Trophoblast cell (in vitro differentiated cells and primary cell): ENCODE measurements around the gene HRK.

ENCODE experiments used
- DNase-seq, 2 donors: peaks; one replicate each; pipeline ENCODE4 v3.0.0-alpha.2; 2016
- H2AFZ ChIP-seq: 2 replicates; pipeline ENCODE4 v1.6.1; 2013; ENCODE audit warnings: low read length, moderate library complexity, mild to moderate bottlenecking; ENCODE audit not compliant: insufficient read depth, poor library complexity
- H2AK5ac ChIP-seq: 2 replicates; pipeline ENCODE4 v1.6.1; 2013; ENCODE audit warnings: mild to moderate bottlenecking, low read length
- H2BK120ac ChIP-seq: 2 replicates; pipeline ENCODE4 v1.6.1; 2013; ENCODE audit warnings: low read length, mild to moderate bottlenecking, moderate library complexity; ENCODE audit not compliant: insufficient read depth, poor library complexity
- H2BK12ac ChIP-seq: 2 replicates; pipeline ENCODE4 v1.6.1; 2013; ENCODE audit warnings: mild to moderate bottlenecking, low read length, moderate library complexity
- H2BK5ac ChIP-seq: 2 replicates; pipeline ENCODE4 v1.6.1; 2013; ENCODE audit warnings: low read length, low read depth, moderate library complexity, mild to moderate bottlenecking; ENCODE audit not compliant: poor library complexity
- H3K14ac ChIP-seq: 2 replicates; pipeline ENCODE4 v1.6.1; 2013; ENCODE audit warnings: mild to moderate bottlenecking, low read length
- H3K18ac ChIP-seq: 2 replicates; pipeline ENCODE4 v1.6.1; 2013; ENCODE audit warnings: mild to moderate bottlenecking, low read length
- H3K23ac ChIP-seq: 2 replicates; pipeline ENCODE4 v1.6.1; 2013; ENCODE audit warnings: low read length
- H3K27ac ChIP-seq: 2 replicates; pipeline ENCODE4 v1.5.1; 2013; ENCODE audit warnings: low read depth, mild to moderate bottlenecking, inconsistent platforms, low read length, moderate library complexity
- H3K27me3 ChIP-seq: 2 replicates; pipeline ENCODE4 v1.6.1; 2013; ENCODE audit warnings: inconsistent platforms, mild to moderate bottlenecking, low read length, moderate library complexity; ENCODE audit not compliant: insufficient read depth
- H3K36me3 ChIP-seq, 2 experiments: 1 replicate in 1 of 2; 2 replicates in 1 of 2; pipeline ENCODE4 v1.6.1; 2013; ENCODE audit warnings: low read length in 2 of 2, mild to moderate bottlenecking in 2 of 2, moderate library complexity in 1 of 2; ENCODE audit not compliant: insufficient read depth in 2 of 2, control insufficient read depth in 1 of 2
- H3K4ac ChIP-seq: 2 replicates; pipeline ENCODE4 v1.6.1; 2013; ENCODE audit warnings: low read depth, mild to moderate bottlenecking, low read length, moderate library complexity
- H3K4me1 ChIP-seq, 2 experiments: 1 replicate in 1 of 2; 2 replicates in 1 of 2; pipeline ENCODE4 v1.6.1; 2013; ENCODE audit warnings: low read length in 2 of 2, mild to moderate bottlenecking in 2 of 2, moderate library complexity in 1 of 2; ENCODE audit not compliant: insufficient read depth in 2 of 2, control insufficient read depth in 1 of 2
- H3K4me2 ChIP-seq: 2 replicates; pipeline ENCODE4 v1.6.1; 2013; ENCODE audit warnings: inconsistent platforms, mild to moderate bottlenecking, low read length, moderate library complexity
- H3K4me3 ChIP-seq: 2 replicates; pipeline ENCODE4 v1.5.1; 2013; ENCODE audit warnings: mild to moderate bottlenecking, low read depth, low read length, inconsistent platforms
- H3K79me1 ChIP-seq: one replicate; pipeline ENCODE4 v1.6.1; 2013; ENCODE audit warnings: low read length
- H3K79me2 ChIP-seq: 2 replicates; pipeline ENCODE4 v1.6.1; 2013; ENCODE audit warnings: low read length, mild to moderate bottlenecking; ENCODE audit not compliant: control insufficient read depth, insufficient read depth, poor library complexity
- H3K9ac ChIP-seq: 2 replicates; pipeline ENCODE4 v1.6.1; 2013; ENCODE audit warnings: mild to moderate bottlenecking, low read length
- H3K9me3 ChIP-seq: 2 replicates; pipeline ENCODE4 v1.6.1; 2013; ENCODE audit warnings: low read depth, mild to moderate bottlenecking, control low read depth, inconsistent platforms, low read length; ENCODE audit not compliant: insufficient read depth
- H4K12ac ChIP-seq: 2 replicates; pipeline ENCODE4 v1.6.1; 2013; ENCODE audit warnings: low read depth, mild to moderate bottlenecking, low read length, moderate library complexity
- H4K8ac ChIP-seq: 2 replicates; pipeline ENCODE4 v1.6.1; 2013; ENCODE audit warnings: low read depth, mild to moderate bottlenecking, low read length, moderate library complexity
- H4K91ac ChIP-seq: one replicate; pipeline ENCODE4 v1.6.1; 2013; ENCODE audit warnings: low read depth, mild to moderate bottlenecking, low read length, moderate library complexity
- WGBS: extraction: QIAGEN DNeasy Blood & Tissue Kit; methylation state at CpG from one replicate; pipeline ENCODE4 v1.1.7; 2013; ENCODE audit warnings: missing lambda C conversion rate; ENCODE audit not compliant: insufficient read length, insufficient coverage; ENCODE audit errors: extremely low coverage; 5-methylcytosine and 5-hydroxymethylcytosine counted together

The HRK gene

GRCh38 chr12:116860263-116860662 is 21.0 kb downstream of the HRK start:
- Histone ChIP-seq H4K8ac (no peak overlapping the region), H3K27ac (no peak overlapping the region), H3K4ac (no peak overlapping the region), H3K4me1 (peaks cover 0 to 2% of the 10 kb centered on the region in 2 experiments), H3K14ac (no peak overlapping the region), H3K36me3 (no peaks in the 10 kb centered on the region), H3K79me2 (no peaks in the 10 kb centered on the region), H3K4me3 (no peak overlapping the region), H3K18ac (no peak overlapping the region), H3K79me1 (no peaks in the 10 kb centered on the region), H3K27me3 (no peaks in the 10 kb centered on the region), H3K9ac (no peak overlapping the region), H3K9me3 (peaks cover 1% of the 10 kb centered on the region), H2AK5ac (no peak overlapping the region), H2BK120ac (no peak overlapping the region), H4K91ac (no peak overlapping the region), H4K12ac (no peak overlapping the region), H2BK12ac (no peak overlapping the region), H3K23ac (no peak overlapping the region), H2BK5ac (no peak overlapping the region), H2AFZ (no peak overlapping the region), H3K4me2 (no peak overlapping the region)
- no peak for DNase-seq
- WGBS = no CpG with 5 or more reads among the region's 3 CpGs

GRCh38 chr12:116859079-116859478 is 22.2 kb downstream of the HRK start:
- no peak overlapping the region for H3K14ac ChIP-seq
- H3K9ac ChIP-seq = no peak overlapping the region
- H3K27ac ChIP-seq = no peak overlapping the region
- no peak overlapping the region for H3K4ac ChIP-seq
- H4K12ac ChIP-seq = no peak overlapping the region
- H3K18ac ChIP-seq = no peak overlapping the region
- no peaks in the 10 kb centered on the region for H3K79me1 ChIP-seq
- no peak overlapping the region for H4K91ac ChIP-seq
- H2AK5ac ChIP-seq = no peak overlapping the region
- no peaks in the 10 kb centered on the region for H3K79me2 ChIP-seq
- no peak overlapping the region for H4K8ac ChIP-seq
- no peak overlapping the region for H2BK12ac ChIP-seq
- H3K4me1 ChIP-seq = no peaks in the 10 kb centered on the region
- H3K4me3 ChIP-seq = no peak overlapping the region
- H2BK120ac ChIP-seq = no peak overlapping the region
- H3K27me3 ChIP-seq = no peaks in the 10 kb centered on the region
- H2BK5ac ChIP-seq = no peak overlapping the region
- no peak overlapping the region for H3K23ac ChIP-seq
- DNase-seq = no peak
- no peaks in the 10 kb centered on the region for H3K36me3 ChIP-seq
- H2AFZ ChIP-seq = no peak overlapping the region
- no peak overlapping the region for H3K4me2 ChIP-seq
- no CpG with 5 or more reads among the region's 5 CpGs for WGBS
- H3K9me3 ChIP-seq = peaks cover 1% of the 10 kb centered on the region

GRCh38 chr12:116856729-116857128 is 24.5 kb downstream of the HRK start:
- no peaks in the 10 kb centered on the region for H3K79me2 ChIP-seq
- H3K27ac ChIP-seq = no peak overlapping the region
- no peak overlapping the region for H3K4me2 ChIP-seq
- no peak overlapping the region for H3K23ac ChIP-seq
- H3K9ac ChIP-seq = no peak overlapping the region
- no peak overlapping the region for H3K18ac ChIP-seq
- no peak overlapping the region for H3K14ac ChIP-seq
- no peak overlapping the region for H4K91ac ChIP-seq
- no peak overlapping the region for H2BK12ac ChIP-seq
- H3K27me3 ChIP-seq = no peaks in the 10 kb centered on the region
- no peak for DNase-seq
- H3K79me1 ChIP-seq = no peaks in the 10 kb centered on the region
- no peaks in the 10 kb centered on the region for H3K36me3 ChIP-seq
- no peaks in the 10 kb centered on the region for H3K4me1 ChIP-seq
- H3K4me3 ChIP-seq = no peak overlapping the region
- no peak overlapping the region for H2BK120ac ChIP-seq
- H4K8ac ChIP-seq = no peak overlapping the region
- WGBS = no CpG with 5 or more reads among the region's 11 CpGs
- H2AK5ac ChIP-seq = no peak overlapping the region
- H3K4ac ChIP-seq = no peak overlapping the region
- no peak overlapping the region for H2BK5ac ChIP-seq
- no peak overlapping the region for H4K12ac ChIP-seq
- no peaks in the 10 kb centered on the region for H3K9me3 ChIP-seq
- no peak overlapping the region for H2AFZ ChIP-seq

GRCh38 chr12:116855744-116856470 is 25.3 kb downstream of the HRK start:
- H3K4me3 ChIP-seq = no peak overlapping the region
- no peak overlapping the region for H2BK120ac ChIP-seq
- no peak overlapping the region for H2BK12ac ChIP-seq
- no peak overlapping the region for H4K91ac ChIP-seq
- H2AK5ac ChIP-seq = no peak overlapping the region
- no peak overlapping the region for H4K8ac ChIP-seq
- H3K79me2 ChIP-seq = no peaks in the 10 kb centered on the region
- no peaks in the 10 kb centered on the region for H3K36me3 ChIP-seq
- no CpG with 5 or more reads among the region's 16 CpGs for WGBS
- no peak overlapping the region for H3K4me2 ChIP-seq
- H3K23ac ChIP-seq = no peak overlapping the region
- H2AFZ ChIP-seq = no peak overlapping the region
- no peak overlapping the region for H3K14ac ChIP-seq
- no peak overlapping the region for H3K4ac ChIP-seq
- no peaks in the 10 kb centered on the region for H3K9me3 ChIP-seq
- no peak overlapping the region for H4K12ac ChIP-seq
- DNase-seq = peak; percentile 15 to 61
- no peaks in the 10 kb centered on the region for H3K27me3 ChIP-seq
- no peaks in the 10 kb centered on the region for H3K4me1 ChIP-seq
- H3K18ac ChIP-seq = no peak overlapping the region
- no peak overlapping the region for H3K27ac ChIP-seq
- H3K9ac ChIP-seq = no peak overlapping the region
- no peak overlapping the region for H2BK5ac ChIP-seq
- H3K79me1 ChIP-seq = no peaks in the 10 kb centered on the region
